ENCODE results near the gene CACNA1G. TPM values are rescaled to one million over a fixed set of nuclear protein-coding genes. Genes with fewer than 3 reads are reported as not detected.
A peak's percentile ranks its signal among the peaks of the same experiment; 100 is the strongest.

Gene CACNA1G
- total RNA-seq, 1 donor from 2014 or later = 1.6 TPM

GRCh38 chr17:50632637-50633036 lies 72.1 kb downstream of the CACNA1G start:
- H4K20me1 ChIP-seq (ENCODE audit: low read depth) = peaks cover 4% of the 10 kb centered on the region
- peaks cover 75% of the 10 kb centered on the region for H3K27me3 ChIP-seq
- H3F3A ChIP-seq (ENCODE audit: low read depth) = peaks cover 14% of the 10 kb centered on the region
- peaks cover 18% of the 10 kb centered on the region for H3K4me1 ChIP-seq
- no peak overlapping the region for H3K27ac ChIP-seq
- H3K79me2 ChIP-seq (ENCODE audit: low read depth) = no peaks in the 10 kb centered on the region
- Mint-ChIP-seq H3K9me3 (no peaks in the 10 kb centered on the region), H3K4me3 (peak overlapping the region; percentile 42), H3K4me1 (peaks cover 33% of the 10 kb centered on the region), H3K27me3 (ENCODE audit: insufficient read depth, low read depth) (peaks cover 48% of the 10 kb centered on the region), H3K36me3 (no peaks in the 10 kb centered on the region), H3K27ac (no peak overlapping the region)
- H3K9me3 ChIP-seq (ENCODE audit: low read depth) = no peaks in the 10 kb centered on the region
- no peak overlapping the region for H3K4me3 ChIP-seq
- no peaks in the 10 kb centered on the region for H3K36me3 ChIP-seq
- no peak overlapping the region for H3K4me2 ChIP-seq
- no peak for TF ChIP-seq CTCF (IDR thresholded peaks at IDR 0.05)
- TF ChIP-seq EZH2 (IDR thresholded peaks at IDR 0.05) = no peak
- no peak for TF ChIP-seq EZH2phosphoT487 (IDR thresholded peaks at IDR 0.05)
- H2AFZ ChIP-seq (replicated peaks) = no peak overlapping the region
- no peak for DNase-seq (ENCODE audit: low spot score)
- H3K9ac ChIP-seq = no peak overlapping the region

GRCh38 chr17:50633683-50634082 lies 73.2 kb downstream of the CACNA1G start:
- Histone ChIP-seq H3K27me3 (peaks cover 77% of the 10 kb centered on the region), H3K4me2 (no peak overlapping the region), H3K36me3 (no peaks in the 10 kb centered on the region), H3F3A (ENCODE audit: low read depth) (peaks cover 11% of the 10 kb centered on the region), H3K27ac (no peak overlapping the region), H3K4me3 (no peak overlapping the region), H3K79me2 (ENCODE audit: low read depth) (no peaks in the 10 kb centered on the region), H3K4me1 (peaks cover 8% of the 10 kb centered on the region), H2AFZ (replicated peaks) (no peak overlapping the region), H3K9me3 (ENCODE audit: low read depth) (no peaks in the 10 kb centered on the region), H4K20me1 (ENCODE audit: low read depth) (peaks cover 4% of the 10 kb centered on the region), H3K9ac (no peak overlapping the region)
- DNase-seq (ENCODE audit: low spot score) = no peak
- Mint-ChIP-seq H3K4me3 (peak overlapping the region; percentile 23), H3K4me1 (peaks cover 22% of the 10 kb centered on the region), H3K9me3 (no peaks in the 10 kb centered on the region), H3K27ac (no peak overlapping the region), H3K36me3 (no peaks in the 10 kb centered on the region), H3K27me3 (ENCODE audit: insufficient read depth, low read depth) (peaks cover 53% of the 10 kb centered on the region)
- TF ChIP-seq EZH2phosphoT487 (IDR thresholded peaks at IDR 0.05) = no peak
- TF ChIP-seq CTCF (IDR thresholded peaks at IDR 0.05) = no peak
- no peak for TF ChIP-seq EZH2 (IDR thresholded peaks at IDR 0.05)

- Histone ChIP-seq H3K36me3 (no peaks in the 10 kb centered on the region), H3K4me2 (peak within 1 kb of the TSS; percentile 97), H3F3A (ENCODE audit: low read depth) (peaks cover 11% of the 10 kb centered on the region), H3K4me1 (peaks cover 3% of the 10 kb centered on the region), H3K9me3 (ENCODE audit: low read depth) (no peaks in the 10 kb centered on the region), H4K20me1 (ENCODE audit: low read depth) (peaks cover 4% of the 10 kb centered on the region), H2AFZ (replicated peaks) (peak within 1 kb of the TSS; percentile 88), H3K79me2 (ENCODE audit: low read depth) (no peaks in the 10 kb centered on the region), H3K27me3 (peaks cover 74% of the 10 kb centered on the region), H3K27ac (no peak within 1 kb of the TSS), H3K9ac (no peak within 1 kb of the TSS), H3K4me3 (peak within 1 kb of the TSS; percentile 70)
- TF ChIP-seq EZH2 (IDR thresholded peaks at IDR 0.05) (no peak), CTCF (IDR thresholded peaks at IDR 0.05) (no peak), EZH2phosphoT487 (IDR thresholded peaks at IDR 0.05) (no peak)
- Mint-ChIP-seq H3K27ac (no peak within 1 kb of the TSS), H3K9me3 (no peaks in the 10 kb centered on the region), H3K36me3 (no peaks in the 10 kb centered on the region), H3K4me3 (peak within 1 kb of the TSS; percentile 46), H3K4me1 (peaks cover 16% of the 10 kb centered on the region), H3K27me3 (ENCODE audit: insufficient read depth, low read depth) (peaks cover 49% of the 10 kb centered on the region)
- DNase-seq (ENCODE audit: low spot score) = peak; percentile 63
These were observed 73.9 kb downstream of the CACNA1G start, which contains the start of gene ABCC3 for GRCh38 chr17:50634224-50634914. TSS of gene ABCC3 (plus strand) at chr17:50634881. CDS start at chr17:50634937, 56 bp downstream.
